Prostate gland (tissue), 2 donors: ENCODE results near the gene COL4A1. TPM values are rescaled to one million over a fixed set of nuclear protein-coding genes. Genes with fewer than 3 reads are reported as not detected.
"Not testable (repeated sequence)": the region's sequence is repeated elsewhere in the genome, so short reads cannot be mapped to it uniquely, and the experiment has no call there.

ENCODE experiments used
- DNase-seq: peaks from one replicate; pipeline ENCODE4 v3.0.0-alpha.2; 2019; ENCODE audit warnings: low spot score
- H3K27ac ChIP-seq, 2 donors: fragments of 200-600 bp; sonication (generic); 2 replicates each; pipeline ENCODE4 v1.5.1; 2017 to 2019
- H3K27me3 ChIP-seq: fragments of 200-600 bp; sonication (generic); replicated peaks from 2 replicates; pipeline ENCODE4 v1.5.1; 2019; ENCODE audit not compliant: insufficient read depth
- H3K36me3 ChIP-seq, 2 donors: fragments of 200-600 bp; sonication (generic); 1 replicate in 1 of 2; 2 replicates in 1 of 2; pipeline versions ENCODE4 v1.5.1 to v1.8.1; 2017 to 2019
- H3K4me1 ChIP-seq: fragments of 200-600 bp; sonication (generic); replicated peaks from 2 replicates; pipeline ENCODE4 v1.5.1; 2019
- H3K4me3 ChIP-seq, 2 donors: fragments of 200-600 bp; sonication (generic); 2 replicates each; pipeline ENCODE4 v1.5.1; 2017 to 2019
- H3K9me3 ChIP-seq: fragments of 200-600 bp; sonication (generic); 2 replicates; pipeline ENCODE4 v1.5.1; 2017
- CTCF ChIP-seq, 4 experiments: fragments of 200-600 bp in 2 of 4; fragments of 450-650 bp in 2 of 4; sonication (generic) in 2 of 4; IDR thresholded peaks; 1 replicate in 3 of 4; 2 replicates in 1 of 4; pipeline ENCODE4 v1.5.1; 2016 to 2019; ENCODE audit warnings: antibody characterized with exemption in 4 of 4, mild to moderate bottlenecking in 2 of 4, moderate library complexity in 2 of 4
- POLR2A ChIP-seq: fragments of 450-650 bp; IDR thresholded peaks from one replicate; pipeline ENCODE4 v1.6.1; 2016; ENCODE audit warnings: antibody characterized with exemption, mild to moderate bottlenecking
- POLR2AphosphoS5 ChIP-seq: sonication (generic); formaldehyde crosslinking; IDR thresholded peaks from one replicate; pipeline ENCODE4 v1.6.1; 2017; ENCODE audit warnings: antibody characterized with exemption
- WGBS: methylation state at CpG from one replicate; pipeline ENCODE4 v1.1.5; 2018; 5-methylcytosine and 5-hydroxymethylcytosine counted together
- intact Hi-C: fragments of 100-400 bp; cut with DNase I; formaldehyde crosslinking; loops from one replicate; pipeline ENCODE4 v1.14.2; 2022
- total RNA-seq, 2 donors: library from RNA; depleted of rRNA; stranded (reverse); fragments of >200 nt; gene quantifications; one replicate each; pipeline ENCODE4 v1.1.0, GENCODE V29; 2016

Gene COL4A1
- total RNA-seq, 2 donors from 2014 or later = 37.3 to 132 TPM

DNA sequence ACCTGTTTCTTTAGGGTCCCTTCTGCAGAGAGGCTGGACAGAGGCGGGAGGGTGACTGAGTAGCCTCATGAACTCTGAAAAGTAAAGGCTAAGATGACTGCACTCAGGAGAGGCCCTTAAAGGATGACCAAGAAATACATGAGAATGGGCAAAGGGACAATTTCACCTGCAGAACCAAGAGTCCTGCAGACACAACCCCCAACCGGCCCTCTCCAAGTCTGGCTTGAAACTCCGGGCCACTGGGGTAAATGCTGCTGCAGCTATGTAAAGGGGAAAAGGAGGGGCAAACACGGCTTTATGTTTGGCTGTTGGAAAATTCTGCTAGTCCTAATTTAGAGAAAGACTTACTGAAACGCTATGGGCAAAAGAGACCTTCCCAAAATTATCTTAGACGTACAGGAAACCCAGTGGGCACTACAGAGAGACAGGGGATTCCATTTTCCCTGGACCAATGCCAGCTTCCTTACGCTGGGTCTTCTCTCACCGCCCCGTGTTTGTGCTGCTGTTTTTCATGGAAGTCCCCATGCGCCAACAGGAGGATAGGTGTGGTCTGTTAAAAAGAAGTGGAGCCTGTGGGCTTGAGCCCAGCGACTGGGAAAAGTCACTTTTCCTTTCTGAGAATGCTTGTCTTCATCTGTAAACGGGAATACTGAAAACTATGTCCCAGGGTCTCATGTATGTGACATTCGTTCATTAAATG, 10.7 kb upstream of the COL4A1 start:
- Histone ChIP-seq H3K27me3 (no peaks in the 10 kb centered on the region), H3K27ac (no peak overlapping the region), H3K36me3 (no peaks in the 10 kb centered on the region), H3K4me1 (no peaks in the 10 kb centered on the region), H3K4me3 (no peak overlapping the region), H3K9me3 (no peaks in the 10 kb centered on the region)
- DNase-seq = no peak
- 85% methylated on average over 13 of the region's 13 CpGs for WGBS
- intact Hi-C loops = no loop called here
- TF ChIP-seq POLR2AphosphoS5 = no peak

- no peaks in the 10 kb centered on the region for H3K4me1 ChIP-seq
- TF ChIP-seq CTCF (IDR thresholded peaks at IDR 0.05) (no peak), POLR2AphosphoS5 (no peak), POLR2A (no peak)
- H3K9me3 ChIP-seq = no peaks in the 10 kb centered on the region
- no peaks in the 10 kb centered on the region for H3K27me3 ChIP-seq
- DNase-seq = no peak
- no peak overlapping the region for H3K4me3 ChIP-seq
- 70% methylated on average over 5 of the region's 5 CpGs for WGBS
- no peak overlapping the region for H3K27ac ChIP-seq
- intact Hi-C loops = no loop called here
- H3K36me3 ChIP-seq = no peaks in the 10 kb centered on the region
Observed at GRCh38 chr13:110317093-110317492, 10.1 kb upstream of the COL4A1 start.

DNA sequence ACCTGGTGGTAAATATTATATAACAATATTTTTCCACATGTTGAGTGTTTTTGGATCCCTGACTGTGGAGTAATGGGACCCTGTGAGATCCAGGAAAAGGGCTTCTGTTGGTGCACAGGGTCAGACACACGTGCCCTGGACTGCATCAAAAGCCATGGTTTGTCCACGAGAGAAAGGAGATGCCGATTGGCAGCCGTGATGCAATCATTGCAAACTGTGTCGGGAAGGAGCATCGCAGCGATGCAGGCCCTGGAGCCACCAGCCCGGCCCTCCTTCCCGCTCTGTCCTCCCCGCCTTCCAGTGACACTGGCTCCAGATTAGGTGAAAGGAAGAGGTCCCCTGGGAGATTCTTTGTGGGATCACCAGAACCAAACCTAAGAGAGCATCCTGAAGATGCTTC, 9.2 kb upstream of the COL4A1 start:
- Histone ChIP-seq H3K9me3 (no peaks in the 10 kb centered on the region), H3K4me1 (no peaks in the 10 kb centered on the region), H3K27ac (no peak overlapping the region), H3K36me3 (no peaks in the 10 kb centered on the region), H3K27me3 (no peaks in the 10 kb centered on the region), H3K4me3 (no peak overlapping the region)
- WGBS = 85% methylated on average over 10 of the region's 10 CpGs
- intact Hi-C loops = no loop called here
- DNase-seq = no peak
- TF ChIP-seq CTCF (IDR thresholded peaks at IDR 0.05) (no peak), POLR2A (no peak), POLR2AphosphoS5 (no peak)

DNA sequence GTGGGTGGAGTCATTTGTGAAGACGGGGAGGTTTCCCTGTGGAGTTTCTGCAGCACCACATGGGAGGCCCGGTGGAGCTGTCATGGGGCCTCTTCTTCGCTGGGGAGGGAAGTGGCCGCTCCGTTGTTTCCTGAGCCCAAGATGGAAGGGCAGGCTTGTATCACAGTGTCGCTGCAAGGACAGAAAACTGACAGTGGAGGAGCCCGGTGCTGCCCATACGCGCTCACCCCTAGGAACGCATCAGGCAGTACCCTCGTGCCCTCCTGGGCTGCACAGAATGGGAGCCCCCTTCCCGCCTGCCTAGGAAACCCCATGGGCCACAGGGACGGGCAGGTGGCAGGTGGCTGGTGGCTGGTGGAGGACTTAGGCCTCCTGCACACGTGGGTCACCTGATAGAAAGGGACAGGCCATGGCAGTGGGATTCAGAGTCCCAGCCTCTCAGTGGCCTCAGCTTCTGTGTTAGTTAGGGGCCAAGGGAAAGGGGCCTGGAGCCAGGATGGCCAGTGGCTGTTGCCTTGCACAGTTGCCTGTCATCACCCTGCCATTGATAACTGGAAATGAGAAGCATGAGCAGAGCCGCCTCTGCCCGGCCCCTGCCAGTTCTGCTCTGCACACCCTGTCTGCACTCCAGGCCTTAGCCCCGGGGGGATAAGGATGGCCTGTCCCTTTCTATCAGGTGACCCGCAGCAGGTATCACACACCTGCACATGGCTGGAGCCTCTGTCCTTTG, 7.7 kb upstream of the COL4A1 start:
- Histone ChIP-seq H3K27me3 (no peaks in the 10 kb centered on the region), H3K4me3 (no peak overlapping the region), H3K36me3 (no peaks in the 10 kb centered on the region), H3K27ac (peak overlapping the region; percentile 10 to 18), H3K4me1 (no peaks in the 10 kb centered on the region), H3K9me3 (no peaks in the 10 kb centered on the region)
- WGBS = 85% methylated on average over 18 of the region's 18 CpGs
- no peak for DNase-seq
- TF ChIP-seq CTCF (IDR thresholded peaks at IDR 0.05) (no peak), POLR2AphosphoS5 (no peak), POLR2A (no peak)
- intact Hi-C loops = no loop called here

- WGBS = 20% methylated on average over 8 of the region's 16 CpGs
- intact Hi-C loops = not testable (repeated sequence)
Observed at GRCh38 chr13:110313733-110314132, 6.8 kb upstream of the COL4A1 start.

DNA sequence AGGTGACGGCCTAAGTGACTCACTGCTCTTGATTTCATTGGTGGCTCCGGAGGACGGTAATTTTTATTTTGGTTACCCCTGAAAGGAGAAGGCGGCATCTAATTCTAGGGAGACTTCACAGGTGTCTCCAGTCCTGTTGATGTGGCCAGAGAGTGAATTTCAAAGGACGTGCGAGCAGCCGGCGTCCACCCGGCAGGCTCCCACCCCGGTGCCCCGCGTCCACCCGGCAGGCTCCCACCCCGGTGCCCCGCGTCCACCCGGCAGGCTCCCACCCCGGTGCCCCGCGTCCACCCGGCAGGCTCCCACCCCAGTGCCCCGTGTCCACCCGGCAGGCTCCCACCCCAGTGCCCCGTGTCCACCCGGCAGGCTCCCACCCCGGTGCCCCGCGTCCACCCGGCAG, 6.3 kb upstream of the COL4A1 start:
- H3K36me3 ChIP-seq, H3K4me1 ChIP-seq, intact Hi-C loops, H3K27me3 ChIP-seq, H3K4me3 ChIP-seq, H3K9me3 ChIP-seq, DNase-seq: not testable (repeated sequence)
- 66% methylated on average over 19 of the region's 29 CpGs for WGBS
- H3K27ac ChIP-seq = peak overlapping the region; percentile 86 to 91

More at GRCh38 chr13:110313733-110314132, 6.8 kb upstream of the COL4A1 start:
- H3K4me3 ChIP-seq, H3K36me3 ChIP-seq, H3K27ac ChIP-seq, DNase-seq, H3K9me3 ChIP-seq, H3K4me1 ChIP-seq, H3K27me3 ChIP-seq: not testable (repeated sequence)
